NK-92 (cell line): ENCODE data around the gene MRPS21.

Experiments
- DNase-seq: peaks from one replicate; lab custom pipeline; 2025; ENCODE audit not compliant: unreplicated experiment; lab: John Stamatoyannopoulos, UW

MRPS21 gene

DNA sequence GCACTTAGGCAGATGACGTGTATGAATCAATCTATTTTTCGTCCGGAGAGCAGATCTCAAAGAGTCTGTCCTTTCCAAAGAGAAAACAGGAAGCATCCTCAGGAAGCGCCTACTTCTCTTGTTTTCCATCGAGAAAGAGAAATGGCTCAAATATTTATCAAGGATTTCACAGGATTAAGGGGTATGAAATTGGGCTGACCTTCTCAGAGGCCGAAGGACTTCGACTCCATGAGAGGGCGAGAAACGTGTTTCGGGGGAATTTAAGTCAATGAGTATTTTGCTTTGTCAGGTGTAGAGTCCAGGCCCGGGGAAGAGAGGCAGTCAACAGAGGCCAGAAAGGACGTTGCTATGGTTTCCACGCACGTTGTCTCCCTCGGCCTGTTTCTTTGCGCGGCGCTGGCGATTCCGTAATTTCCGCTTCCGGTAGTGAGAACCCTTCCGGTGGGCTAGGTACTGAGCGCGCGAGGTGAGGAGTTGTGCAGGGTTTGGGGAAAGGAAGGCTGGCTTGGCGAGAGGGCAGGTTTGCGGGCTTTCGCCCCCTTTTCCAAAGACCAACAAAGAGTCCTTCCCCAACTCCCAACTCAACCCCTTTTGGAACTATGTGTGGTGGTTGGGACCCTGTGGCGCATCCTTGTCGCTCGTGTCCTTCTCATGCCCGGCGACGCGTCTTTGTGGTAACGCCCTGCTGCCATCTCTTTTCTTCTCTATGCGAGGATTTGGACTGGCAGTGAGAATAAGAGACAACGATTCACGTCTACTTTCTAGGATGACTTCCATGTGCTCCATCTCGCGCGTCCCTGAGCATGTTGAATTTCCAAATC, at the start of gene MRPS21:
Gene MRPS21 (plus strand): TSS at position 429 of the 821 bp plus-strand sequence. CDS start 506 bp downstream, outside the sequence.
- peak; percentile 41 for DNase-seq

DNA sequence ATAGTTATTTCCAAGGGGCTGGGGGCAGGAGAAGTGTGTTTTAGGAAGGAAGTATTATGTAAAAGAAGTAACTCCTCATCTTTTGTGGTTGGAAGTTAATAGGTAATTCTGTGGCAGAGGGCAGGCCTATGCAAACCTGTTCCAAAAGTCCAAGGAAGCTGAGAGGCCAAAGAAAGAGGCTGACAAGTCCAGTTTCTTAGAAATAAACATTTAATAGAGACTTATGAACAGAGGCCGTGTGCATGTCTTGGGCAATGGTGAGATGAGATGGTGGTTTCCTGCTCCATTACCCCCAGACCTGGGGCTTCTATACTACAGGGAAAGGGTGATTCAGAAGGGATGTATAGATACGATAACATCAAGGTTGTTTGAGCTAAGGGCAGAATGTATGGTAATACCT, 43.7 kb upstream of the MRPS21 start:
- DNase-seq: no peak

DNA sequence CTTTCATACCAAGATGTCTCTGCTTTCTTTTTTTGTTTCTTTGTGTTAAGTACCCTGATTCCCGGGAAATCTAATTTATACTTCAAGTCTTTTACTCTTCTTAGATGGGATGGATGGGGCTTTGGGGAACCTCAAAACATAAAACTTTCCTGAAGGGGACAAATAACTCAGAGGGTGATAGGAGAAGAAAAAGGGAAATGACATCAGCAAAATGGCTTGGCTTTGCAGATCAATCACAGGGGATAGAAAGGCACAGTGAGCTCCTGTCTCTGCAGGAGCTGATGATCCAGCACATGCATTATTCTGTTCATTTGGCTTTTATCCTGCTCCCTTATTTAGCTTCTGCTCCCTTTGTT, 37.5 kb upstream of the MRPS21 start:
- DNase-seq: no peak

DNA sequence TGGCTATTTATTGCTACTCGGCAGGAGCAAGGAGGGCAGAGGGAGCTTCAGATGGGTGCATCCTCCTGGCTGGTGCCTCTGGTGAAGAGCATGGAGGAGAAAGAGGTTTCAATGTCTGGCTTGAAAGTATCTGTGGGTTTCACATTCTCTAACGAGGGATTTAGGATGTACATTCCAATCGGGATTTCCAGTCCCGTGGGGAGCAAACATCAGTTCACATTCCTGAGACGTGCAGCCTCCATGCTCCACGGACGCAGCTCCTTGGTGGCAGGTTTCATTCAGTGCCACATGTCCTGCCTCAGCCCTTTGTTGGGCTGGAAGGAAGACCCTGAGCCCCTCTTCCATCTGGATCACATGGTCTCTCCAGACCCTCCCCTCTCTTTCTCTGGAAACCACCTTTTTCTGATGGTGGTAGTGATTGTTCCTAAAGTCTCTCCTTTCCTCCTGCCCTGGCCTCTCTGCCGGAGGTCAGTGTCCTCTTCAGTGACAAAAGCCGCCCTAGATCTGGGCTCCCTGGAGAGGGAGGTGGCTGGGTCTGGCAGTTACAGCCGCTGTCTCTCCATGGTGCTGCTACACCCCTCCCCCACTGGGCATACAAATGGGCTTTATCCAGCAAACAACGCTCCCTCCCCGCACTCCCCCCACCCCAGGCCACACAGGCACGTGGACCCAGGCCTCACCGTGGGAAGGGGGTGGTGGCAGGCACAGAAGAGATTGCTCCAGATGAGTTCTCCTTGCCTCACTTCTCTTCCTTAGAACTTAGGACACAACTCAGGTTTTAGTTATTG, 36.9 kb upstream of the MRPS21 start:
- DNase-seq: no peak

DNA sequence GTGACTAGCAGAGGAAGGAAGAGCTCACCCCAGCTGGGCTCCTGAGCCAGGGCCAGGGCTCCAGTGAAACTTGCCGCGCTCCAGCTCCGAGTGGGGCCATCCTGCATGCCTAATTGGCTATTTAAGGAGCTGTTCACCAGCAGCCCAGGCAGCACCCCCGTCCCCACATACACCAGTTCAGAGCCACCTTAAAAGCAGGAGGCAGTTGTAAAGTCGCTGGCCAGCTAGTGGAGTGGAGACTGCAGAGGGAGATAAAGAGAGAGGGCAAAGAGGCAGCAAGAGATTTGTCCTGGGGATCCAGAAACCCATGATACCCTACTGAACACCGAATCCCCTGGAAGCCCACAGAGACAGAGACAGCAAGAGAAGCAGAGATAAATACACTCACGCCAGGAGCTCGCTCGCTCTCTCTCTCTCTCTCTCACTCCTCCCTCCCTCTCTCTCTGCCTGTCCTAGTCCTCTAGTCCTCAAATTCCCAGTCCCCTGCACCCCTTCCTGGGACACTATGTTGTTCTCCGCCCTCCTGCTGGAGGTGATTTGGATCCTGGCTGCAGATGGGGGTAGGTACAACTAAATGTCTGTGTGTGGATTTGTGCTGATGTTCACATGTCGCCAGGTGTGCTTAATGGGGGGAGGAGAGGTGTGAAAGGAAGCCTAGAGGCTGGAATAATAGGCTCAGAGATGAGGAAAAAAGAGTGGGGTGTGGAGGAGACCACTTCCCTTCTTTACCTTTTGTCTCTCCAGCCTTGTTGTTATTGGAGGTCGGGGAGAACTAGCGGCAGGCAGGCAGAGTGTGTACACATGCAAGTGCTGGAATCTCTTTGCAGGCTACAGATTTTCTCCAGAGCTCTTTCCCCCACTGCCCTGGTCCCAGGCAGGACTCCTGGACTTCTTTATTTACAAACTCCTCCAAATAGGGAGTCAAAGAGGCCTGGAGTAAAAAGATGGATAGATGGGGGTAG, 35.8 kb upstream of the MRPS21 start, which contains the start of gene CA14:
Gene CA14 (plus strand): TSS at position 151 of the 962 bp plus-strand sequence. CDS start 355 bp downstream, at position 506.
- no peak for DNase-seq

DNA sequence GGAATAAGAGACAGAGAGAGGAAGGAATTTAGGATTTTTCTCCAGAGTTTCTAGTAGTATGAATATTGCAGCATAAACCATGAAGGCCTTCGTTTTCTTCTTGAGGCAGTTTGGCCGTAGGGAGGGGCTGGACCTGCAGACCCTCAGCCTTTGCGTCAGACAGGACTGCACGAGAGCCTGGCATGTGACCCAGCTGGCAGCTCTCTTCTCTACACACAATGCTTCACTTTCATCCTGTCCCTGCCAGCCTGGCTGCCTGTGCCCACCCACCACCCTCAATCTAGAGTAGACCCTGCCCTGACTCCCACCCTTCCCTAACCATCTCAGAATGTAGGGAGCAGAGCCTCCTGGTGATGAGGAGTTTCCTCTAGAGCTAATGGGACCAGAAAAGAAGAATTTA, 34.4 kb upstream of the MRPS21 start:
- no peak for DNase-seq

DNA sequence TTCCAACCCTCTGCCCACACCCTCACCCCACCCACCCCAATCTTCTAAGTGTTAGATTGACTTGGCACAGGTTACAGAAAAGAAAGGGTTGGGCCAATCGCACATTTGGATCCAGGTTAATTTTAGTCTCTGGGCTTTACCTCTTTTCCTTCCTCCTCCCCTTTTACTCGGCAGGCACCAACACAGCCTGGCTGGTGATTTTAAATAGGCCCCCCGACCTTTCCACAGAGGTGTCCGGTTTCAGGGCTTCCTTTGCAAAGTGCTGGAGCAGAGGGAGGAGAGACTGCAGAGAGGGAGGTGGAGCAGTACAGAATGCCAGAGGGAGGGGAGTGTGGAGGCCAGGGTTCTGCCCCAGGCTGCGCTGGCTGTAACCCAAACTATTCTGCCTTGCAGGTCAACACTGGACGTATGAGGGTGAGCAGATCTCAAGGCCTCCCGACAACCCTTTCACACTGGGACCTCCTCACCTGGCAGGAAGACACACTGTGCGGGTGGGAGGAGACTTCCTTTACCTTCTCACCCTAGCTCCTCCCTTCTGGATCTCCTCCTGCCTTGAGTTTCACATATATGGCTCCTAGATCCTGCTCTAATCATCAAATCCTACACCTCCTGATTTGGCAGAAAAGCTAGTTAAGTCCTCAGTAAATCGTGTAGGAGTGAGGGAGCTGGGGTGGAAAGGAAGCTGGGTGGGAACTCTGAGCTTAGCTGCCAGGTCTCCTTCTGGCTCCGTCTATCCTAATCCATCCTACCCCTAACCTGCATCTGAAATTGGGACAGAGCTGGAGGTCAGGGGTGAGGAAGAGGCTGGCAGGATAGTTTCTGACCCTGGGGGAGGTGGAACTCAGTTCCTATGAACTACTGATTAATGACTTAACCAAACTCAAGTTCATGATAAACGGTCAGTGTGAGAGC, 33.6 kb upstream of the MRPS21 start:
- DNase-seq: no peak

DNA sequence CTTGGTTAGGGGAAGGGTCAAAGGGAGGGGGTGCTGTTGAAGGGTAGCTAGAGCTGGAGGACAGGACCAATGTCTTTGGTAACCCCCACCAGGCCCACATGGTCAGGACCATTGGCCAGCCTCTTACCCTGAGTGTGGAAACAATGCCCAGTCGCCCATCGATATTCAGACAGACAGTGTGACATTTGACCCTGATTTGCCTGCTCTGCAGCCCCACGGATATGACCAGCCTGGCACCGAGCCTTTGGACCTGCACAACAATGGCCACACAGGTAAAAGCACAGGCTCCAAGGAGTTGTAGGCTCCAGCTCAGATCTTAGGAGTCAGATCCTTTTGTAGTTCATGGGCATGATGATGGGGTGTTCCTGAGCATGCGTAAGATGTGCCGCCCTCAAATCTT, 32.3 kb upstream of the MRPS21 start:
- no peak for DNase-seq

DNA sequence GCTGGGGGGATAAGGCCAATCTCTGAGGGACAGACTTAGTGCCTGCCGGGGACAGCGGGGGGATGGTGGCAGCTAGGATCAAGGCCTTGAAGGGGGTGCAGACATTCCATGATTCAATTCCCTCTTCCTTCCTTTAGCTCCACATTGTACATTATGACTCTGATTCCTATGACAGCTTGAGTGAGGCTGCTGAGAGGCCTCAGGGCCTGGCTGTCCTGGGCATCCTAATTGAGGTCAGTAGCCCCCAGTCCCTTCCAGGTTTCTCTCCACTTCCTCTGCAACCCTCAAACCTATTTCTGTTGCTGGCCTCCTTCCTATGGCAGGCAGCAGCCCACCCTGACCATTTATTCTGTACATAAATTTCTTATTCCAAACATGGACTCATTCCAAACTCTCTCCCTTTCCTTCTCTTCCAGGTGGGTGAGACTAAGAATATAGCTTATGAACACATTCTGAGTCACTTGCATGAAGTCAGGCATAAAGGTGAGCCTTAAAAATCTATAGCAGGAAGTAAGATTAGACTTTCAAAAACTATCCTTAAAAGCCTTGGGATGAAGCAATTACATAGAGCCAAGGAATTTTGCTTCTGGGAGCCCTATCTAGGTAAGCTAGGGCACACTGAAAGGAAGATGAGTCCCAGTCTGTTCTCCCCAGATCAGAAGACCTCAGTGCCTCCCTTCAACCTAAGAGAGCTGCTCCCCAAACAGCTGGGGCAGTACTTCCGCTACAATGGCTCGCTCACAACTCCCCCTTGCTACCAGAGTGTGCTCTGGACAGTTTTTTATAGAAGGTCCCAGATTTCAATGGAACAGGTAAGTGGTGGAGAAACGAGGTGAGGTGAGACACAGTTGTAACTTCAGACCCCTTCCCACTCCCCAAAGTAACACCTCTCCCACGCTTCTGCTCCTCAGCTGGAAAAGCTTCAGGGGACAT, 31.0 kb upstream of the MRPS21 start:
- no peak for DNase-seq

DNA sequence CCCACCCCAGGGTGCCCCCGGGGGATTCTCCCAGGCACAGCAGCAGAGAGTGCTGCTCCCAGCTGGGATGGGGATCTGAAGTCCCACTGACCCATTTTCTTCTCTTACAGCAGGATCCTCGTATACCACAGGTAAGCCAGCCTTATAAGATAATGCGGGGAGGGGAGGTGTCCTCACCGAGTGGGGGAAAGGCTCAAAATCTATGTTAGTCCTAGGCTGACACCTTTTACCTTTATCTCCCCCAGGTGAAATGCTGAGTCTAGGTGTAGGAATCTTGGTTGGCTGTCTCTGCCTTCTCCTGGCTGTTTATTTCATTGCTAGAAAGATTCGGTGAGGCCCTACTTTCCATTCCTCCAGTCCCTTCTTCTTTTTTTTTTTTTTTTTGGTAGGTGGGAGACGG, 30.1 kb upstream of the MRPS21 start:
- no peak for DNase-seq

DNA sequence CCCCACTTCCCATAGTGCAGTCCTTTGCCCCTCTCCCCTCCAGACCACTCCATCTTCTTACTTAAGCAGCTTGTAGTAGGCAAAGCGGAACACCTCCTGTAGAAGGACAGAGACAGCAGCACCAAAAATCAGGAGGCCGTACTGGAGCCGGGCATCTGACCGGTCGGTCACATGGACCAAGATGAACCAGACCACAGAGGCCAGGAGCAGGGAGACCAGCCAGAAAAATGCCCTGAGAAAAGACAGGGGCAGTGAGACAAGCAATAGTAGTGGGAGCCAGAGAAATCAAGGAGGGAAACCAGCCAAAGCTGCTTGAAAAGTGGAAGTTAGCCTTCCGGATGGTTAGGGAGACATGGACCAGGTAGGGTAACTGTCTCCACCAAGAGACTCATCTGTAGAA, 25.8 kb upstream of the MRPS21 start:
- no peak for DNase-seq

DNA sequence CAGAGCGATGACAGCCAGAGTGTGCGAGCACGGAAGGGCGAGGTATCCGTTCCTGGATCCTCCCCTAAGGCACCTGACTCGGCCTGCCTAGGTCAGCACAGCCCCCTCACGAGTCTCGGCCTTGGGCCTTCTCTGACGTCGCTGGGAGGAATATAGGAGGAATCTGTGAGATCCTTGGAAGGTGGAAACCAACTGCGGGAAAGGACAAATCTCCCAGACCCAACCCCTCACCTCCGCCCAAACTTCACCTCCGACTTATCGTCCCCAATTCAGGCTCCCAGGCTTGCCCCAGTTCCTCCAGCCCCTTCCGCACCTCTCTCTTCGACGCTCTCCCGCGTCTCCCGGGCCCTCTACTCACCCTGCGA, 25.3 kb upstream of the MRPS21 start:
- no peak for DNase-seq

DNA sequence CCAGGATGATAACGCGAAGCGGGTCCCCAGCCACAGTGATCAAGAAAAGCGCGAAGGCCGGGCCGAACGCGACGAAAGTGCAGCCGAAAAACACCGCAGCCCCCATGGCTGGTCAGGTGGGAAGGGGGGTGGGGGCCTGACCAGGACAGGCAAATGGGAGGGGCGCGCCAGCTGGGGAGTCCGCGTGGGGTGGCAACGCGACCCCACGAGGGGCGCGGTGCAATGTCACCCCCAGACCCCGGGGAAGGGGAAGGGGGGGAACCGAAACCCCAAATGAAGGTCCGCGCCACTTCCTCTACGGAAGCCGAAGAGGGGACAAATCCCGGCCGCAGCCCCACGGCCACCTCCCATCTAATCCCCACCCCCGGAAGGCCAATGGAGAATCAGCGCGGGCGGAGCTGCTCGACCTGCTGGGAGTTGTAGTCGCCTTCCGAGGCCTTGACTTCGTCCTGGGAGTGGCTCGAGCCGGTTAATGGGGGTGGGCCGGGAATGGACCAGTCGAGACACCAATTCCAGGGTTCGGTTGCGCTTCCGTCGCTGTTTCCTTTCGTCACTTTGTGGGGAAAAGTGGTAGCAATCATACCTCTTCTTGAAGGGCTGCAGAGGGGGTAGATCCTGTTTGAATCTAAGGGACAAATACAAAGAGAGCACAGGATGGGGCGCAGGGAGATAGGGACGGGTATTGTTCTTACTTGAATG, 24.8 kb upstream of the MRPS21 start, which contains the start of gene APH1A:
Gene APH1A (minus strand): TSS at position 312 of the 699 bp plus-strand sequence. CDS start 206 bp downstream, at position 106.
- DNase-seq: peak; percentile 26

DNA sequence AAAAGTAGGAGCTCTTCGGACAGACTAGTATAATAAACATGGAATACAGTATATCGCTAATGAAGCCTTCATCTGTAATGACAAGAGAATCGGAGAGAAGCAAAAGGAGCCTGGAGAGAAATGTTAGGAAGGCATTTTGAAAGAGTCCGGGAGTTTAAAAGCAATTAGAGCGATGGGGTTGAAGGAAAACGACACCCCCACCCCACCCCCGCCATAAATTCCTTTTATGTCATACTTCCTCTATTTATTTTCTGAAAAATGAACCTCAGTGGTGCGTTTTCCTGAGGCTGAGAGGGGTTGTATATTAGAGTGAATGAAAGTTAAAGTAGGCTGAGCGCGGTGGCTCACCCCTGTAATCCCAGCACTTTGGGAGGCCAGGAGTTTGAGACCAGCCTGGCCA, 24.2 kb upstream of the MRPS21 start:
- no peak for DNase-seq

DNA sequence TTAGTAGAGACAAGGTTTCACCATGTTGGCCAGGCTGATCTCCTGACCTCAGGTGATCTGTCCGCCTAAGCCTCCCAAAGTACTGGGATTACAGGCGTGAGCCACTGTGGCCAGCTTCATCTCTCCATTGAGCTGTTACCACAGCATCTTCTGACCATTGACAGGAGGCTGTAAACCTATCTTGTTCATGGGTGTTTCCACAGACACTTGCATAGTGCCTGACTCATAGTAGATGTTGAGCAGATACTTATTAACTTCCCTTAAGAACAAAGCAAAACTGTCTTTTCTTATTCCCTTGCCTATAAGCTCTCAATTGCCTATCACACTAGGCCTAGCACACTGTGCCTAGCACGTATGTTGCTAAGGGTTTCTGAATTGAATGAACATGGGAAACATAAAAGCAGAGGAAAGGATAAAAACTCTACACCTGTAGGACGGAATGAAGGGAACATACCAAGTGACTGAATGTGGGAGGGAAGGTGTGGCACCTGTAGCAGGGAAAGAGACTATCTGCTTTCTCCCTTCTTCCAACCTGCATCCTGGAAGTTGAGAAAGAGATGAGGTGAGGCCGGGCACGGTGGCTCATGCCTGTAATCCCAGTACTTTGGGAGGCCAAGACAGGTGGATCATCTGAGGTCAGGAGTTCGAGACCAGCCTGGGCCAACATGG, 22.2 kb upstream of the MRPS21 start:
- DNase-seq: no peak

DNA sequence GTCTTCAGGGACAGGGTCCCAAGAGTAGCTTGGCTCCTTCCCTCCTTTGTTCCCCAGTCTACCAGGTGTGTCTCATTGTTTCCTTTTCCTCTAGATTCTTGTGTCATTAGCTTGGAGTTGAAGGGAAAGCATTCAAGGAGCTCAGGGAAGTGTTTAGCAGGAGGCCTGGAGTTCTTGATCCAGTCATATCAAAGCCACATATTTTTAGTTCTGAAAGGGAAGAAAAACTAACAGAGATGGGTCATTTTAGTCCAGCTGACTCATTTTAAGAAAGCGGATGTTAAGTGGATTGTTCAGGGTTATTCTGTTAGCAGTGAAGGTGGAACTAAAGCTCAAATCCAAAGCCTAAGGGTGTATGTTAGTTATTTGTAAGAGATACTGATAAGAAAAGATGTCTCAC, 20.4 kb upstream of the MRPS21 start:
- DNase-seq: no peak

DNA sequence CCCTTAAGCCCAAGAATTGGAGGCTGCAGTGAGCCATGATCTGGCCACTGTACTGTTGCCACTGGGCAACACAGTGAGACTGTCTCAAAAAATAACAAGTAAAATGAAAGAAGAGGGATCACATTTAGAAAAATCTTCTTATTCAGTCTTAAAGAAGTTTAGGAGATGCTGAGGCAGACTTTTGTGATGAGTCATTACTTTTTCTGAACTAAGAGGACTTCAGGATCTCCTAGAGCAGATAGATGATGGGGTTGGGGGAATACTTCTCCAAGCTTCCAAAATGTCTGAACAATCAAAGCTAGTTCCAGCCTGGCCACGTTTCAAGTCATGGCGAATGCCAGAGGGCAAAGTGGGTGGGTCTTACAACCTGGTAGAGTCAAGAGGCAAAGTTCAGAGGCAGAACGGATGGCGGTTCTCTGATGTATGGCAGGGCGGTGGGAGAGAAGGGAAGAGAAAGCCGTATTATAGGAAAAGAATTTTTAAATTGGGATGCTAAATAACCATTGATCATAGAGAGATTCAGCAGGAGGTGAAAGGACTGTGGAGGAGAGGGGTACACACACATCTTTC, 13.4 kb upstream of the MRPS21 start:
- DNase-seq: no peak
